HG02610 (cell line): ENCODE measurements around the gene CFAP65.
A peak's percentile ranks its signal among the peaks of the same experiment; 100 is the strongest.

Source experiments
- ATAC-seq: cut with Tn5 transposase; IDR thresholded peaks from one replicate; pipeline ENCODE4 v1.9.1; 2021; ENCODE audit warnings: mild to moderate bottlenecking, moderate library complexity; ENCODE audit not compliant: unreplicated experiment

The CFAP65 gene

DNA sequence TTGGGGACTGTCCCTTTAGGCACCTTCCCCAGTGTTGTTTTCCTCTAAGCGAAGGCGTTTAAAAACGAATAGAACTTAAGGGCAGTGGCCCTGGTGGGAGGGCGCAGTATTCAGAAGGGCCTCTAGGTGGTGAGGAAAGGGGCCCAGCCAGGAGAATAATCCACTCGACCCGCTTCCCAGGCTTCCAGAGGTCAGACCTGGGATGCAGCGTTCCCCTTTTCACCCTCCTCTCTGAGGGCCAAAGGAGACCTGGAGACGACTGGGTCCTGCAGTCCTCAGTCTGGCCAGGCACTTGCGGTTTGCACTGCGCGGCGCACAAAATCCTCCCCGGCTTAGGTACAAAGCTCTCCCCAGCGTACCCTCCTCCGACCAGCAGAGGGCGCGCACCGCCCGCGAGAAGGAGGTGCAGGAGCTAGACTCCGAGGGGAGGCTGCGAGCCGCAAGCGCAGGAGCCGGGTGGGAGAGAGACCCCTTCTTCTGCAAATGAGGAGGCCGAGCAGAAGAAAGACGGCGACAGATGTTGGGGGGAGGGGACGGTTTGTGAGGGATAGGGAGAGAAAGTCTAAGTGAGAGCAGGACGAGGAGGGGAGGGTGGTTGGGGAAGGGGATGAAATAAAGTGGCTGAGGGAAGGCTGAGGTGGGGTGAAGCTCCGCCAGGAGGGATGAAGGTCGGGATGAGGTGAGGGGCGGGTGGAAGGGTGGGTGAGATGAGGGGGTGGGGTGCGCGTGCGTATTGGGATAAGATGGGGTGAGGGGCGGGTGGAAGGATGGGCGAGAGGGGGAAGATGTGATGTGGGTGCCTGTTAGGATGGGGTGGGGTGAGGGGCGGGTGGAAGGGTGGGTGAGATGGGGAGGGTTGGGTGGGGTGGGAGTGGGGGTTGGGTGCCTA, 61.2 kb downstream of the CFAP65 start:
- peak; percentile 82 for ATAC-seq

DNA sequence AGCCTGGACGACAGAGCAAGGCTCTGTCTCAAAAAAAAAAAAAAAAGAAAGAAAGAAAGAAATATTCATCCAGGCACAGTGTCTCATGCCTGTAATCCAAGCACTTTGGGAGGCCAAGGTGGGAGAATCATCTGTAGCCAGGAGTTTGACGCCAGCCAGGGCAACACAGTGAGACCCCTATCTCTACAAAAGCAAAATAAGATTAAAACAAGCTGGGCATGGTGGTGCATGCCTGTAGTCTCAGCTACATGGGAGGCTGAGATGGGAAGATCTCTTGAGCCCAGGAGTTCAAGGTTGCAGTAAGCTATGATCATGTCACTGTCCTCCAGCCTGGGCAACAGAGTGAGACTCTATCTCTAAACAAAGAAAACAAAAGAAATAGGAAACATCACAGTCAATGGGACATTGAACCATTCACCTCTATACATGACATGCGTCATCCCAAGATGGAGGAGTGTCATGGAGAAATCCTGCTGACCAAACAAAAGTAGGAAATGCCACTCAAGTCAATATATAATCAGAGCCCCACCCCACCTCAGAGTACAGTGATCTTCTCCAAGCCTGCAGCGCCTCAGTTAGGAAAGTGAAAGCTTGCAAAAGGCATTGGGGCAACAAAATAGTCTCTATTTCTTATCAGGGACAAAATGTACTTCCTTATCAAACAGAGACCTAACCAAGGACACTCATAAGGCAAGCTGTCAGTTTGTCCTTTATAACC, 66.1 kb downstream of the CFAP65 start:
- no peak for ATAC-seq

DNA sequence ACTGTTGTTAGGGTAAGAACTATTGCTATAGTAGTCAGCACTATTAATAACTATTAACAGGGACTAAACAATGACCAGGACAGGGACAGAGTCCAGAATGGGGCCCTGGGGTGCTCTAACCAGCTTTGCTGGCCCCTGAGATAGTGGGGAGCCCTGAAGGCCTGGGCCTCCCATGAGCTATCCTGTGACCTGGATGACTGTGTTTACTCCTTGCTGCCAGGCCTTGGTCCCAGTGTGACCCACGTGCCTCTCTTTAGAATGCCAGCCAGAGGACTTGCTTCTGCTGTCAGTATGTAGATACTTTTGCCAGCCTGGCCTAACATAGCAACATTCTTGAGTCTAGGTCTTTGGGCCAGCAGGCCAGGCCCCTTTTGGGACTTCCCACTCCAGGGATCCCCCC, 70.4 kb downstream of the CFAP65 start:
- no peak for ATAC-seq

DNA sequence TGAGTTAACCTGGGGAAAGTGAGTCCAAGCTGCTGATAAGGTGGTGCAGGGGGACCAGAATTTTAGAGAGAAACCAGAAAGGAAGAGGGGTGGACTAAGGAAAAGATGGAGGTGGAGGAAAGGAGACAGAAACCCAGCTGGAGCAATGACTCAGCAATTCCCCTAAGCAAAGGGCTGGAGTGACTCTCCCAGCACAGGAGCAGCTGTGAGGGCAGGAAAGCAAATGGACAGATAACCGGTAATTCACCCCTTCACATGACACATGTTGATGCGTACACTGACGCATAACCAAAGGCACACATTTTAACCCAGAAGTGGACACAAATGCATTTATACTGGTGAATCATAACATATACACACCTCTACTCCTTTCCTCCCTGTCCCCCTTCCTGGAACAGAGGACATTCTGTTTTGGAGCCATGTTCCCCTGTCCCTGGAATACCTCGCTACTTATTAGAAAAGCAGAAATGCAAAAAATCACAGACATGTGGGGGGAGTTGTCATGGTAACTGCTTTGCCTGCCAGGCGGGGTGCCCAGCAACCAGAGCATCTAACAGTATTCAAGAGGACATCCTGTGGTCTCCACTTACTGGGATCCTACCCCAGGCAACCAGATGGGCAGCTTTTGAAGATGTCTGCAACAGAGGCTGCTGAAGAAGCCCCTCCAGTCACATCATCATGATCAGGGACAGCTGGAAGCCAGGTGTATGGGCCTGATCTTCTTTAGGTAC, 77.1 kb downstream of the CFAP65 start:
- ATAC-seq = no peak

DNA sequence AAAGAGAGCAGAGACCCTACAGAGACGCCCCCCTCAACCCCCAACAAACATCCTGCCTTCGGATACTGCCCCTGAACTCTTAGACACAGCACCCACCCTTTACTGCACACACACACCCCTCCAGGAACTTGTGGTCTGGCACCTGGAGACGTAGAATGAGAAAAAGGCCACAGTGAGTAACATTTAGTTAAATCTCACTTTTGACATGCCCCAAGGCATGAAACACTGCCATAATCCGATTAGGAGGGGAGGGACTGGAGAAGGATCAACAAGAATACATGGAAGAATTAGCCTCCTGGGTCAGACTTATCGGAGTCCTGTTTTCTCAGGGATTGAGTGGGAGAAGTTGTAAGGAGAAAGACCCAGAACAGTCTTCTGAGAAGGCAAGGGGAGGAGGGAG, 77.7 kb downstream of the CFAP65 start:
- no peak for ATAC-seq

DNA sequence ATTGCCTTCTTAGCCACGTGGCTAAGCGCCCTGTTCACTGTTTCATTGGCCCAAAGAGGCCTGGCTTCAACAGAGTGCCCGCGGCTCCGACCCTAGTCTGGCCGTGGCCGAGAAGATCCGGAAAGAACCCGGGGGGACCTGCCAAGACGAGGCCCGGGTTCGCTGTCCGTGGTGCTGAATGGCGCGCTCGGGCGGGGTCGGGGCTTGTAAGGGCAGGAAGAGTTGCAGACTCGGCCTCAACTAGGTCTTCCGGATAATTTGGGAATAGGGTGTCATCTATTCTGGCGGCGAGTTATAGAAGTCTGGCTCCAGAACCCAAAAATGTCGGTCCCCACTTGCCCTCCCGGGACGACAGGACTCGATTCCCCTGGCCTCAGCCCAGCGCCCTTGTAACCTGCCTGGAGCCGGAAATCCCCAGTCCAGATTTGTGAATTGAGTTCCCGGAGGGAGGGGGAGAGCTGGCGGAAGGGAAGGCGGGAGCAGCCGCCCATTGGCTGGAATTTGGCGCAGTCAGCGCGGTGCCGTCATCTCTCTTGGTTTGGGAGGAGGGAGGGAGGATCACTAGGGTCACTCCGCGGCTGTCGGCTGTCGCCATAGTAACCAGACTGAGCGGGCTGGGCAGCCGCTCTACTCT, 78.3 kb downstream of the CFAP65 start:
- ATAC-seq = no peak

DNA sequence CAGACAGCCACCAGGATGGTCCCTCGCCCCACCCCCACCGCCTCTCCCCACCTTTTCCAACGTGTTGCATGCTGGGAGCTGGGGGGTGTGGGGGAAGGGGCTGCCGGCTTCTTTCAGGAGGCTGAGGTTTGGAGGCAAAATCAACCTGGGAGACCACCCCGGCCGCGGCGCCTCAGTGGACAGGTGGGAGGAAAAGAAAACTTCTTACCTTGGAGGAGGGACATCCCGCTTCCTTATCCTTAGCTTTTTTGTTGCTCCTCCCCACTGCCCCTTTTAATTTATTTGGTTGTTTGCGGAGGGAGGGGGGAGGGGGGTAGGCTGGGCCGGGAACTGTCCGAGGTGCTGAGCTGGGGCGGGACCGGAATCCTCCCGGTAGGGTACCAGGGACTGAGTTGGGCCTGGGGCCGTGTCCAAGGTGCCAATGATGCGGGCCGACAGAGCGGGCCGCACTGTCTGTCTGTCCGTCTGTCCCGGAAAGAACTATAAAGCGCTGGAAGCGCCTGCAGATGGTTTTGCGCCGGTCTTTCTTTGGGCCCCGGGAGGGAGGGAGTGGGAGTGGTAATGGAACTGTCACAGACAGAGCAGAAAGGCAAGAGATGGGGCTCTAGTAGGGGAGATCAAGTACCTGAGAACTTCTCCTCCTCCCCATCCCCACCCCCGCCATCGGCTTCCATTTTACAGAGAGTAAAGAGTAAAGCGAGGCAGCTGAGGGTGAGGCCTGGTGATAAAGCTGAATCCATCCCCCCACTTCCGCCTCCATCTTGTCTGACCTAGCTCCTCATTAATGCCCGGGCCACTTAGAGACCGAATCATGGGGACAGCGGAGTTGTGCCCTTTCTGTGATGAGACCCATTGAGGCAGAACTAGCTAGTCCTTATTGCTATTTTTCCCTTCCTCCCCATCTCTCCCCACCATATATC, 79.4 kb downstream of the CFAP65 start:
- ATAC-seq = no peak

DNA sequence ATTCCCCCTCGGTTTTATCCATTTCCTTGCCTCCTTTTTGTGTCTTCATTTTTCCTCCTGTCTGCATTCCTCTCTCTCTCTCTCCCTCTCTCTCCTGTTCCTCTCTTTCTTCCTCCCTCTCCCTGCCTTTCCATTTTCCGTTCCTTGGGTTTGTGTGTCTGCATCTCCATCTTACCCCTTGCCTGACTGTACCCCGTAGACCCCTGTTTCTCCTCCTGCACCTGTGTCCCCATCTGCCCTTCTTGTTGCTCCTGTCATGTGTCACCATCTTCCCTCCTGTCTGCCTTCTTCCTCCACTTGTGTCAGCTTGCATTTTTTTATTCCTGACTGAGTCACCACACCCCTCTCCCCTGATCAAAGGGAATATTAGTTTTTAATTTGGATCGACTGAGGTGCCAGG, 80.1 kb downstream of the CFAP65 start:
- ATAC-seq = no peak

DNA sequence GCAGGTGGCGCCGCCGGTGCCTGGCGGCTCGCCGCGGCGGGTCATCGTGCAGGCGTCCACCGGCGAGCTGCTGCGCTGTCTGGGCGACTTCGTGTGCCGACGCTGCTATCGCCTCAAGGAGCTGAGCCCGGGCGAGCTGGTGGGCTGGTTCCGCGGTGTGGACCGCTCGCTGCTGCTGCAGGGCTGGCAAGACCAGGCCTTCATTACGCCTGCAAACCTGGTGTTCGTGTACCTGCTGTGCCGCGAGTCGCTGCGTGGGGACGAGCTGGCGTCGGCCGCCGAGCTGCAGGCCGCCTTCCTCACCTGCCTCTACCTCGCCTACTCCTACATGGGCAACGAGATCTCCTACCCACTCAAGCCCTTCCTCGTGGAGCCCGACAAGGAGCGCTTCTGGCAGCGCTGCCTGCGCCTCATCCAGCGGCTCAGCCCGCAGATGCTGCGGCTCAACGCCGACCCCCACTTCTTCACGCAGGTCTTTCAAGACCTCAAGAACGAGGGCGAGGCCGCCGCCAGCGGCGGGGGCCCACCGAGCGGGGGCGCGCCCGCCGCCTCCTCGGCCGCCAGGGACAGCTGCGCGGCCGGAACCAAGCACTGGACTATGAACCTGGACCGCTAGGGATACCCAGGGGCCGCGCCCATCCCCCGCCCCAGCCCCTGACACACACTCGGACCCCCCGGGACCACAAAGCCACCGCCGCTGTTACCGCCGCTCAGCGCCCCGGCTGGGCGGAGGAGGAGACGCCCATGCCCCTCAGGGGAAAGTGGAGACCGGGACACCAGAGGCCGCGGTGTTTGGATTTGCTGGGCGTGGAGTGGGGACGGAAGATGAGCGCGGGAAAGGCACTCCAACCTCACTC, 80.8 kb downstream of the CFAP65 start:
- no peak for ATAC-seq

DNA sequence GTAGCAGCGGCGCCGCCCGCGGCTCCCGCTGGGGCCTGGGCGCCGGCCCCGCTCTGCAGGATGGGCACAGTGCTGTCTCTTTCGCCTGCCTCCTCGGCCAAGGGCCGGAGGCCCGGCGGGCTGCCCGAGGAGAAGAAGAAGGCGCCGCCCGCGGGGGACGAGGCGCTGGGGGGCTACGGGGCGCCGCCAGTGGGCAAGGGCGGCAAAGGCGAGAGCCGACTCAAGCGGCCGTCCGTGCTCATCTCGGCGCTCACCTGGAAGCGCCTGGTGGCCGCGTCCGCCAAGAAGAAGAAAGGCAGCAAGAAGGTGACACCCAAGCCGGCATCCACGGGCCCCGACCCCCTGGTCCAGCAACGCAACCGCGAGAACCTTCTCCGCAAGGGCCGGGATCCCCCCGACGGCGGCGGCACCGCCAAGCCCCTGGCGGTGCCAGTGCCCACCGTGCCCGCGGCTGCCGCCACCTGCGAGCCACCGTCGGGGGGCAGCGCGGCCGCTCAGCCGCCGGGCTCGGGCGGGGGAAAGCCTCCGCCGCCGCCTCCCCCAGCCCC, 81.5 kb downstream of the CFAP65 start:
- ATAC-seq = no peak

DNA sequence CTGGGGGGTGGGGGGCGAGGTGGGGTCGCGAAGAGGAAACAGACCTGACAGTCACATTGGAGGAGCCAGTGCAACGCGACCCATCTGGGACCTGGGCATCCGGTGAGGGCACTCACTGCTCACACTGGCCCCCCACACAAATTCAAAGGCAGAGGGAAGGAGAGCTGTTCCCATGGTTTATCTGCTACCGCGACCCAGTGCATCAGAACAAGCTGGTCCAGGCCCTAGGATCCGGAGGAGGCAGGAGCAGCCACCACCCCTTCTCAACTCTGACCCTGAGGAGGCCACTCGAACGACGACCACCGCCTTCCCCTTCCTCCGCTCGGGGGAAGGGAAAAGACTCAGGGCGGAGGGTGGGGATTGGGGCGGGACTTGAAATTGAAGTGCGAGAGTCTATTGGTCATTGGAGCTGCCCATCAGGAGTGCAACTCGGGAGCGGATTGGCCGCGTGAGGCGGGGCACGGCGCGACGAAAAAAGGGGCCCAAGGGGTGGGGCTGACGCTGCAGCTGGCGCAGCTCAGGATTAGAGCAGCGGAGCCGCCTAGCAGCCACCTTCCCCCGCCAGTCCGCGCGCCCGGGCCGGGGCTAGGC, 82.1 kb downstream of the CFAP65 start, which contains the start of gene CDK5R2:
CDK5R2 (plus strand) TSS at position 526 of the 591 bp plus-strand sequence. CDS start 155 bp downstream, outside the sequence.
- peak; percentile 93 for ATAC-seq

DNA sequence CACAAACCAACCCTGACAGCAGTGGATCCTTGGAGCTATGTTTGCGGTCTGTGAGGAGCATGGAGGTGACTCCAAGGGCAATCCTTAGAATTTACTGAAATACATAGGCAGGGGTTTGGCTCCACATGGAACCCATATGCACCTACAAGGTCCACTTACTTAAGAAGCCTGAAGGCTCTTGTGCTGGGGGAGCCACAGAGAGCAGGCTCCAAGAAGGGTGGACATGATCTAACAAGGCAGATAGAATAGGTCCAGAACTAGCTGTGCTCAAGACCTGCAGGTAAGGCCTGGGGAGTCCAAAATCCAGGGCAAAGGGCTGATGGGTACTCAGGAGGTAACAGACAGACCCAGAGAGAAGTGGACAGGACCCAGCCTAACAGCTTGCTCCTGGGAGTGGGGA, 83.0 kb downstream of the CFAP65 start:
- no peak for ATAC-seq

DNA sequence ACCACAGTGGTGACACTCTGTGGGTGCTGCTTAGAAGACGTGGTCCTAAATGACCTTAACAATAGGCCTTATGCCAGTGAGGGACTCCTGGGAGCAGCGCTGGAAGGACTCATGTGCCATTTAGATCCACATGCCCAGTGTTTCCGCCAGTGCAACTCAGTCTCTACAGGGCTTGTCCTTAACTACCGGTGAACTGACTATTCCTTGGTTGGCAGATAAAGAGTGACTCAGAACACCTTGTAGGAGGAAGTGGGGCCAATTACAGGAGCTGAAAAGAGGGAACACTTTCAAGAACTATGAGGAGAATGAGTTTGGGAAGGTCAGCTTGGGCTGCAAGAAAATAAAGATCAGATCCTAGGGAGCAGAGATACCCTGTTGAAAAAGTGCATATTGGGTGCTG, 83.6 kb downstream of the CFAP65 start:
- no peak for ATAC-seq

DNA sequence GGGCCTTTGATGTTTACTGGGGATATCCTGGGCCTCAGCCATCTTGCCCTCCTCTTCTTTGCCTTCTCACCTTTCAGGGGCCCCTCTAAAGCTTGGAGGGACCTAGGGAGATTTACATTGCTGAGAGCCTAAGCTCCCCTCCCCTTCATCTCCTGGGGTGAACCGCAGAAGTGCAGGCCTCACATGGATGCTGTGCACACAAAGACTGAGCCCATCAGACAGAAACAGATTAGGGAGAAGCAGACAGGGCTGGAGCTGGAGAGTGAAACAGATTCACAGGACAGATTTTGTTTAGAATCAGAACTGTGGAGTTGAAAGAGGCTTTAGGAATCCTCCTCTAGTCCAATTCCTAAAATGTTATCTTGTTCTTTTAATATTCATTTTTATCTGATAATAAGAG, 85.3 kb downstream of the CFAP65 start:
- ATAC-seq = no peak

DNA sequence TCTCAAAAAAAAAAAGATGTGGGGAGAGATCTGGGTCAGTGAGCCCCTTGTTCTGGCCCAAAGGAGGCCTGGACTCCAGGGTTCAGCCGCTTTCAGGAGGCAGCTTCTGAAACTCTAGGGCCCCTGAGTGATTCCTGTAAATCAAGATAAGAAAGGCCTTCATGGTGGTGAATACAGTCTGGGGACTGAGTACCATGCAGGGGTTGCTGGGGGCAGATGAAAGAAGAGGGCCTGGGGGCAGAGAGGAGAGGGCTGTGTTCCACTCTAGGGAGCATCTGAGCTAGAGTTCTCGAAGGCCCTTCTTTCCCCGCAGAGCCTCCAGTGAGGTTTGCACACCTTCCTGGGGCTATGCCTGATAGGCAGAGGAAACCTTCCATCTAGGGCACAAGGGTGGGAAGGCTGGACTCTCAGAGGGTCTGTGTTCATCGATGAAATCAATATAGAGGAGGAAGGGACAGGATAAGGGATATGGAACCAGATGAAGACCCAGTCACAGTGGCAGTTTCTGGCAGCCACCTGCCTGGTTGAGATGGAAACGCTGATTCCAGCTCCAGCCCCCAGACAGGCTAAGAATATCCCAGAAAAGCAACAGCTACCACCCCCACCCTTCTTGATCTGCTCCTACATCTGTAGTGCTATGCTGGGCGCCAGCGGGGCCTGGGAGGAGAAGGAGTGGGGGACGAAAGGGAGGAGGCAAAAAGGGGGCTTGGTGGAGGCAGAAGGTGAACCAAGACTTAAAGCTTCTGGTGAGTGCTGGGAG, 86.6 kb downstream of the CFAP65 start:
- ATAC-seq = no peak

DNA sequence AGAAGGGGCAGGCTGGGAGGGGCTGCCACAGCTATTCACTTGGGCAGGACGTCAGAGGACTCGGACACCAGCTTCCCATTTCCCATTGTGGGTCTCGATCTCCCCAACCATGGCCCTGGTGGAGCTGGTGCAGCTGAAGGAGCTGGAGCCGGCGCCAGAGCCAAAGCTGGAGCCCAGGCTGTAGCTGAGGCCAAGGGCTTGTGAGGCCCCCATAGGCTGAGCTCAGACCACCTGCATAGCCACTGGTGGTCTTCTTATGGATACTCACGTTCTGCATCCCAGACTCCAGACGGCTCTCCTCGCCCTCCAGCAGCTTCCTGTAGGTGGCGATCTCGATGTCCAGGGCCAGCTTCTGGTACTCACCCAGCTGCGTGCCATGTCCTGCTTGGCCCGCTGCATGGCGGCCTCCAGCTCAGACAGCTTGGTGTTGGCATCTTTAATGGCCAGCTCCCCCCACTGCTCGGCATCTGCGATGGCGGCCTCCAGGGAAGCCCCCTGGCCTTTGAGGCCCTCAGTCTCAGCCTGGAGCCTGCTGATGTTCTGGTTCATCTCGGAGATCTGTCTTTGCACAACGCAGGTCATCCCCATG, 87.9 kb downstream of the CFAP65 start:
- ATAC-seq = no peak
